ENCODE results near the gene SMAD3.
A peak's percentile ranks its signal among the peaks of the same experiment; 100 is the strongest.
"Not testable (repeated sequence)": the region's sequence is repeated elsewhere in the genome, so short reads cannot be mapped to it uniquely, and the experiment has no call there.

SMAD3 gene

GRCh38 chr15:67142092-67142766, 76.8 kb downstream of the SMAD3 start:
- DNase-seq (ENCODE audit: low read depth, low spot score): no peak

DNA sequence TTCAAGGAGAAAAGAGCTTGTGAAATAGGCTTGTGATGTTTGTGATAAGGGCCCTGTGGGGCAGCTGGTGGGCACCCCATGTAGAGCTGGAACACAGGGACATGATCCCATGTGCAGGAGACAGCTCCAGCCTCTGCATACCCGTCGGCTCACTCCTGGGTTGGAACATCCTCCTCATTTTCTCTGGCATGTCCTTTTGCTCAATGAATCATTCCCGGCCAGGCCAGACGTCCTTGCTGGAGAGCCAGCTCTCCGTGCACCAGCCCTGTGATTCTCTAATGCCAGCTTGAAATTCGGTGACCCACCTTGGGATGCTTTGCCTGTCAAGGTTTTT, 77.3 kb downstream of the SMAD3 start:
- peak; percentile 72 for DNase-seq (ENCODE audit: low read depth, low spot score)

DNA sequence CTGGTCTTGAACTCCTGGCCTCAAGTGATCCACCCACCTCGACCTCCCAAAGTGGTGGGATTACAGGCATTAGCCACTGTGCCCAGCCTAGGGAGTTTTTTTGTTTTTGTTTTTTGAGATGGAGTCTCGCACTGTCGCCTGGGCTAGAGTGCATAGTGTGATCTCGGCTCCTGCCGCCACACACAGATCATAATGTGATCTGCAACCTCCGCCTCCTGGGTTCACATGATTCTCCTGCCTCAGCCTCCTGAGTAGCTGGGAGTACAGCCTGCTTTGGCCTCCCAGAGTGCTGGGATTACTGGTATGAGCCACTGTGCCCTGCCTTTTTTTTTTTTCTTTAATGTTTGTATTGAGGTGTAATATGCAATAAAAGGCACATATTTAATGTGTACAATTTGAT, 78.2 kb downstream of the SMAD3 start:
- no peak for DNase-seq (ENCODE audit: low read depth, low spot score)

GRCh38 chr15:67144609-67145311, 79.4 kb downstream of the SMAD3 start:
- peak; percentile 89 for DNase-seq (ENCODE audit: low read depth, low spot score)

DNA sequence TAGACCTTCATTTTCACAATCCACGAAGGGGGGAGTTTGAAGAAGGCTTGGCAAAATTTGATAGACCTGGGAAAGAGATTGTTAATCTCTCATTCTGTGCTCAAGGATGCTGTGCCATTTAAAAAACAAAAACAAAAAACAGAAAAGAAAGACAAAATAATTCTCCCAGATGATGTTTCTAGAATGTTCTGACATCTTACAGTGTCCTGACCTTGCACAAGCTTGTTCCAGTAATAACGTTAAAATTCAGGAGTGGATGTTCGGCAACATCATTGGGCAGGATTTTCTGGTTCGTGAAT, 79.9 kb downstream of the SMAD3 start:
- DNase-seq (ENCODE audit: low read depth, low spot score): no peak

- no peak for DNase-seq (ENCODE audit: low read depth, low spot score)
Observed at GRCh38 chr15:67145710-67146109, 80.3 kb downstream of the SMAD3 start.

DNA sequence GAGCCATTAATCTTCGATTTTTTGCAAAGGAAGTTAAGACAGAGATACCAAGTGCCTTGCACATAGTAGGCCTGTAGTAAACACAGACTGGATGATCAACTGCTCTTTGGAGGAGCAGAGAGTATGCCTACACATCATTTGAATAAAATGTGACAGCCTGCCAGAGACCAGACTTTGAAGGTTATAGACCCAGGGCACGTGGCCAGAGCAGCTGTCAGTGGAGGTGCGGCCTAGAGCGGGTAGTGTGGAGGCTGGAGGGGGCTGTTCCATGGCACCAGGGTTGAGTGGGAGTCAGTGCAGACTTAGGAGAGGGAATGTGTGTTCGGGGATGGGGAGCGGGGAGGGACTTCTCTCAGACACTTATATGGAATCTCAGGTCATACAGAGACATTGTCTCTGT, 80.8 kb downstream of the SMAD3 start:
- peak; percentile 84 for DNase-seq (ENCODE audit: low read depth, low spot score)

GRCh38 chr15:67146875-67147381, 81.5 kb downstream of the SMAD3 start:
- DNase-seq (ENCODE audit: low read depth, low spot score): peak; percentile 87

DNA sequence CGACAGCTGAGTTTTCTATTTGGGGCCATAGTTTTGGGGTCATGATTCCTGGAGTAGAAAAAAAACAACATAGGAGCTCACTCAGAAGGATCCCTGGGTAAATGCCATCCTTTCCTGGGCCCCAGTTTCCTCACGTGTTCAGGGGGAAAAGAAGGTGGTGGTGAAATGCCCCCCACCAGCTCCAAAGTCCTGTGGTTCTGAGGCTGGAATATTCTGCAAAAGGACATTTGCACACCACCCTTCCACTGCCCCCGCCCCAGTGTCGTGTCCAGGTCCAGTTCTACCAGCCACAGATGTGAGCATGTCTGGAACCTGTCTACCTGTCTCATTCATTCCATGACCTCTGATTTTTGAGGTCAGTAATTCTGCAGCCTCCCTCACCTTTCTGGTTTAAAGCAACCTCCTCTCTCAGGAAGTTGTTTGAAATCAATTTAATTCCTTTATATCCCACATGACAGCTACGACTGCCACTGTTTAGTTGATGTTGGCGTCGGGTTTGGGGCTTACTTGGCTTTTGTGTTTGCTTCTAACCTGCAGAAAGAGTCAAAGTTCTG, 82.1 kb downstream of the SMAD3 start:
- no peak for DNase-seq (ENCODE audit: low read depth, low spot score)

- DNase-seq (ENCODE audit: low read depth, low spot score): peak; percentile 74
Observed at GRCh38 chr15:67148196-67148701, 82.8 kb downstream of the SMAD3 start.

GRCh38 chr15:67149068-67149772, 83.8 kb downstream of the SMAD3 start:
- DNase-seq (ENCODE audit: low read depth, low spot score): peak; percentile 44

GRCh38 chr15:67149773-67150022, 84.3 kb downstream of the SMAD3 start:
- no peak for DNase-seq (ENCODE audit: low read depth, low spot score)

GRCh38 chr15:67150023-67150860, 84.8 kb downstream of the SMAD3 start:
- DNase-seq (ENCODE audit: low read depth, low spot score): peak; percentile 98

- DNase-seq (ENCODE audit: low read depth, low spot score): no peak
Observed at GRCh38 chr15:67152429-67152828, 87.0 kb downstream of the SMAD3 start.

- DNase-seq (ENCODE audit: low read depth, low spot score): not testable (repeated sequence)
Observed at GRCh38 chr15:67153044-67153443, 87.6 kb downstream of the SMAD3 start.

GRCh38 chr15:67154249-67154648, 88.8 kb downstream of the SMAD3 start:
- no peak for DNase-seq (ENCODE audit: low read depth, low spot score)

DNA sequence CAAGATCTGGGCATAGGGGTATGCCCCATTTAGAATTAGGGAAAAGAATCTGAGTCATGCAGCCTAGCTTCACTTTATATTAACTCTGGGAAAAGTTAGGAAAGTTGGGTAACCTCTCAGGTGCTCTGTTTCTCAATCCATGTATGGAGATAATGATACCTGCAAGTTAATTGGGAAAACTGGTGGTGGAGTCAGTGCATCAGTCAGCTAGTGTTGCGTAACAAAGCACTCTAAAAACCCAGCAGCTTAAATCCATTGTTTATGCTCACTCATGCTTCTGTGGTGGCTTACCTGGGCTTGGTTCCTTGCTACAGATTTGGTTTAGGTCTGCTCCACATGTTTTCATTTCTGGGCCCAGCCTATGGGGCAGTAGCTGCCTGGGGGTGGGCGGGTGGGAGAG, 91.0 kb downstream of the SMAD3 start:
- no peak for DNase-seq (ENCODE audit: low read depth, low spot score)

DNA sequence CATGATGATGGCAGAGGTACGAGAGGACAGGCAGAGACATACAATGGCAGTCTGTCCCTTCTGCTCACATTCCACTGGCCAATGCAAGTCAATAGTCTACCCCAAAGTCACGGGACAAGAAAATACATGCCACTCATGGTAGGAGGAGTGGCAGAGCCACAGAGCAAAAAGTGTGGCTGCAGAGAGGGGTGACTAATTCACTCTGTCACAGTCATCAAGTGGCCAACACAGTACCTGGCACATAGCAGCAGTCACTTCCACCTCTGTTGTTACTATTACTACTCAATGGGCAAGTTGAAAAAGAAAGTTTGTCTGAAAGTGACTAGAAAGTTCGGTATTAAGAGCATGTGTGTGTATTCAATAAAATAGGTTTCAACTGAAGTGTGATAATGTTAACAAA, 91.4 kb downstream of the SMAD3 start:
- no peak for DNase-seq (ENCODE audit: low read depth, low spot score)

DNA sequence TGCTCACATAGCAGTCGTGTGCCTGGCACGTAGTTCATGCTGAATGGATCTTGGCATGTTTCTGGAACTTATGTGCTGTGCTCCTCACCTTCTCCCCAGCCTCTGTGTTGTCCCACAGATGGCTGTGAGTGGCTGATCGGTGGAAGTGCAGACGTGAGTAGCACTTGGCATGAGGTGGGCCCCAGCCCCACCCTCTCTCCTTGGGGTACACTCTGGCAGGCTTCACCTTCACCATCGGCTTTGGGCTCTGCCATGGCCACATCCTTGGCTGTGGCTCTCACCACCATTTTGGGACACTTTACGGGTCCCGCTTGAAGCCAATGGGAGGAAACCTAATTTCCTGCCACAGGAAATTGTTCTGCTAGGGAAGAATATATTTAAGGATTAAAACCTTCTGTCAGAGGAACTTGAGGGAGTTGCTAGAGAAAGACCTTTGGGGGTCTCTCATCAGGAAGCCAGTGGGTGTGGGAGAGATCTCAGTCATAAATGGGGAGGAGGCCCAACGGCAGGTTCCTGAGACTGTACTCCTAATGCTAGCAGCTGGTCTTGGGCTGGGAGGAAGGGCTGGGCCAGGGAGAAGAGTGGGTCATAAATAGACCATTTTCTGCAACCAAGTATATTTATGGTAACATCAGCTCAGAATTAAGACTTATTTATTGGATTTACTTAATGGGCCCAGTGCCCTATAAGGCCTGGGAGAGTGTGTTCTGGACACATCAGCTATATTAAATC, 92.3 kb downstream of the SMAD3 start:
- DNase-seq (ENCODE audit: low read depth, low spot score): no peak

- no peak for DNase-seq (ENCODE audit: low read depth, low spot score)
Observed at GRCh38 chr15:67158367-67158766, 93.0 kb downstream of the SMAD3 start.

GRCh38 chr15:67161412-67161811, 96.0 kb downstream of the SMAD3 start:
- DNase-seq (ENCODE audit: low read depth, low spot score): no peak
